ENCODE data around the gene SOX8.

The SOX8 gene

GRCh38 chr16:984121-984694, 2.6 kb downstream of the SOX8 start:
- Histone ChIP-seq H3K9me3 (ENCODE audit: insufficient read depth, low read length) (no peaks in the 10 kb centered on the region), H3K9ac (ENCODE audit: insufficient read length, low read depth) (no peak overlapping the region), H3K4me3 (ENCODE audit: insufficient read length, low read depth) (no peak overlapping the region), H3K4me1 (ENCODE audit: insufficient read depth, insufficient read length) (peaks cover 24% of the 10 kb centered on the region), H3K36me3 (ENCODE audit: insufficient read depth, insufficient read length, low read length) (no peaks in the 10 kb centered on the region), H3K27me3 (ENCODE audit: insufficient read depth, insufficient read length) (peaks cover 45% of the 10 kb centered on the region)
- TF ChIP-seq YY1 (IDR thresholded peaks at IDR 0.05; ENCODE audit: insufficient read depth, insufficient read length): no peak
- no peak for TF ChIP-seq SUZ12 (IDR thresholded peaks at IDR 0.05; ENCODE audit: extremely low read depth, insufficient read depth, insufficient read length)
- TF ChIP-seq ZNF274 (IDR thresholded peaks at IDR 0.05; ENCODE audit: low read depth, low read length): no peak
- DNase-seq (ENCODE audit: low read depth, low spot score): no peak

GRCh38 chr16:984736-985636, 3.4 kb downstream of the SOX8 start:
- Histone ChIP-seq H3K4me1 (ENCODE audit: insufficient read depth, insufficient read length) (peaks cover 27% of the 10 kb centered on the region), H3K27me3 (ENCODE audit: insufficient read depth, insufficient read length) (peaks cover 37% of the 10 kb centered on the region)
- no peak for DNase-seq (ENCODE audit: low read depth, low spot score)

GRCh38 chr16:985646-986400, 4.3 kb downstream of the SOX8 start:
- no peaks in the 10 kb centered on the region for H3K36me3 ChIP-seq (ENCODE audit: insufficient read depth, insufficient read length, low read length)
- peaks cover 27% of the 10 kb centered on the region for H3K4me1 ChIP-seq (ENCODE audit: insufficient read depth, insufficient read length)
- H3K9ac ChIP-seq (ENCODE audit: insufficient read length, low read depth): no peak overlapping the region
- H3K27me3 ChIP-seq (ENCODE audit: insufficient read depth, insufficient read length): peaks cover 29% of the 10 kb centered on the region
- H3K9me3 ChIP-seq (ENCODE audit: insufficient read depth, low read length): no peaks in the 10 kb centered on the region
- TF ChIP-seq YY1 (IDR thresholded peaks at IDR 0.05; ENCODE audit: insufficient read depth, insufficient read length): no peak
- no peak for TF ChIP-seq ZNF274 (IDR thresholded peaks at IDR 0.05; ENCODE audit: low read depth, low read length)
- TF ChIP-seq SUZ12 (IDR thresholded peaks at IDR 0.05; ENCODE audit: extremely low read depth, insufficient read depth, insufficient read length): no peak
- DNase-seq (ENCODE audit: low read depth, low spot score): no peak
- H3K4me3 ChIP-seq (ENCODE audit: insufficient read length, low read depth): no peak overlapping the region

More at GRCh38 chr16:984736-985636, 3.4 kb downstream of the SOX8 start:
- H3K9me3 ChIP-seq (ENCODE audit: insufficient read depth, low read length): no peaks in the 10 kb centered on the region
- H3K9ac ChIP-seq (ENCODE audit: insufficient read length, low read depth): no peak overlapping the region
- TF ChIP-seq SUZ12 (IDR thresholded peaks at IDR 0.05; ENCODE audit: extremely low read depth, insufficient read depth, insufficient read length): no peak
- TF ChIP-seq ZNF274 (IDR thresholded peaks at IDR 0.05; ENCODE audit: low read depth, low read length): no peak
- no peak for TF ChIP-seq YY1 (IDR thresholded peaks at IDR 0.05; ENCODE audit: insufficient read depth, insufficient read length)
- H3K36me3 ChIP-seq (ENCODE audit: insufficient read depth, insufficient read length, low read length): no peaks in the 10 kb centered on the region
- H3K4me3 ChIP-seq (ENCODE audit: insufficient read length, low read depth): no peak overlapping the region

GRCh38 chr16:986411-986810, 4.8 kb downstream of the SOX8 start:
- no peak for DNase-seq (ENCODE audit: low read depth, low spot score)
- TF ChIP-seq YY1 (IDR thresholded peaks at IDR 0.05; ENCODE audit: insufficient read depth, insufficient read length) (no peak), SUZ12 (IDR thresholded peaks at IDR 0.05; ENCODE audit: extremely low read depth, insufficient read depth, insufficient read length) (no peak), ZNF274 (IDR thresholded peaks at IDR 0.05; ENCODE audit: low read depth, low read length) (no peak)
- Histone ChIP-seq H3K4me1 (ENCODE audit: insufficient read depth, insufficient read length) (peaks cover 27% of the 10 kb centered on the region), H3K9ac (ENCODE audit: insufficient read length, low read depth) (no peak overlapping the region), H3K9me3 (ENCODE audit: insufficient read depth, low read length) (no peaks in the 10 kb centered on the region), H3K4me3 (ENCODE audit: insufficient read length, low read depth) (no peak overlapping the region), H3K36me3 (ENCODE audit: insufficient read depth, insufficient read length, low read length) (no peaks in the 10 kb centered on the region), H3K27me3 (ENCODE audit: insufficient read depth, insufficient read length) (peaks cover 26% of the 10 kb centered on the region)

- H3K36me3 ChIP-seq (ENCODE audit: insufficient read depth, insufficient read length, low read length): no peaks in the 10 kb centered on the region
- no peak for TF ChIP-seq YY1 (IDR thresholded peaks at IDR 0.05; ENCODE audit: insufficient read depth, insufficient read length)
- H3K4me1 ChIP-seq (ENCODE audit: insufficient read depth, insufficient read length): peaks cover 27% of the 10 kb centered on the region
- H3K4me3 ChIP-seq (ENCODE audit: insufficient read length, low read depth): no peak overlapping the region
- H3K9me3 ChIP-seq (ENCODE audit: insufficient read depth, low read length): 0 out of 2 replicates have a peak, but pooled peaks cover under 1% of the 10 kb centered on the region
- no peak for DNase-seq (ENCODE audit: low read depth, low spot score)
- no peak overlapping the region for H3K9ac ChIP-seq (ENCODE audit: insufficient read length, low read depth)
- peaks cover 24% of the 10 kb centered on the region for H3K27me3 ChIP-seq (ENCODE audit: insufficient read depth, insufficient read length)
Observed at GRCh38 chr16:986925-987582, 5.5 kb downstream of the SOX8 start.

GRCh38 chr16:987906-988305, 6.3 kb downstream of the SOX8 start:
- Histone ChIP-seq H3K4me3 (ENCODE audit: insufficient read length, low read depth) (no peak overlapping the region), H3K9me3 (ENCODE audit: insufficient read depth, low read length) (peaks cover 8% of the 10 kb centered on the region; the same call in 1 of the 2 replicates), H3K4me1 (ENCODE audit: insufficient read depth, insufficient read length) (peaks cover 20% of the 10 kb centered on the region), H3K36me3 (ENCODE audit: insufficient read depth, insufficient read length, low read length) (no peaks in the 10 kb centered on the region), H3K9ac (ENCODE audit: insufficient read length, low read depth) (no peak overlapping the region), H3K27me3 (ENCODE audit: insufficient read depth, insufficient read length) (peaks cover 16% of the 10 kb centered on the region)
- DNase-seq (ENCODE audit: low read depth, low spot score): no peak
- TF ChIP-seq YY1 (IDR thresholded peaks at IDR 0.05; ENCODE audit: insufficient read depth, insufficient read length): no peak
- TF ChIP-seq ZNF274 (IDR thresholded peaks at IDR 0.05; ENCODE audit: low read depth, low read length): no peak
- TF ChIP-seq SUZ12 (IDR thresholded peaks at IDR 0.05; ENCODE audit: extremely low read depth, insufficient read depth, insufficient read length): no peak
